ENCODE data around the gene PRICKLE2.

- no peak for TF ChIP-seq EZH2phosphoT487 (IDR thresholded peaks at IDR 0.05; ENCODE audit: borderline replicate concordance, low read length)
- no peak for TF ChIP-seq CTCF (IDR thresholded peaks at IDR 0.05; ENCODE audit: low read depth, low read length, poor library complexity, severe bottlenecking)
Observed at GRCh38 chr3:64173563-64173962, 51.7 kb downstream of the PRICKLE2 start.

Data from DOHH2 (cell line).